Right ventricle myocardium superior (tissue), 1 donor: ENCODE data around the gene COPZ2. TPM values are rescaled to one million over a fixed set of nuclear protein-coding genes. Genes with fewer than 3 reads are reported as not detected.
"Not testable (repeated sequence)": the region's sequence is repeated elsewhere in the genome, so short reads cannot be mapped to it uniquely, and the experiment has no call there.

Experiments
- ATAC-seq: fragments of 200-7000 bp; cut with Tn5 transposase; one replicate; pipeline ENCODE4 v1.9.1; 2020; ENCODE audit warnings: mild to moderate bottlenecking; ENCODE audit not compliant: poor library complexity
- DNase-seq: peaks from one replicate; pipeline ENCODE4 v3.0.0-alpha.2; 2020
- intact Hi-C: fragments of 100-400 bp; cut with DNase I; formaldehyde crosslinking; loops from one replicate; pipeline ENCODE4 v1.11.2; 2022
- long read RNA-seq: library from polyadenylated mRNA; unstranded; transcript quantifications from one replicate; pipeline ENCODE4 v2.0.0, GENCODE V29; 2021
- total RNA-seq: library from RNA; stranded (reverse); fragmentation: NEBNext Ultra II Directional; extraction: Animal tissue kit (Norgen Biotek cat#: 25700); gene quantifications from one replicate; pipeline ENCODE4 v1.2.1, GENCODE V29; 2021
- donor health status: DM: no; HTN: yes; CAD: no; lungs with severe emphysema.

Gene COPZ2, protein sequence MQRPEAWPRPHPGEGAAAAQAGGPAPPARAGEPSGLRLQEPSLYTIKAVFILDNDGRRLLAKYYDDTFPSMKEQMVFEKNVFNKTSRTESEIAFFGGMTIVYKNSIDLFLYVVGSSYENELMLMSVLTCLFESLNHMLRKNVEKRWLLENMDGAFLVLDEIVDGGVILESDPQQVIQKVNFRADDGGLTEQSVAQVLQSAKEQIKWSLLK
- total RNA-seq = 49.2 TPM
- long read RNA-seq, transcript COPZ2-210 (9 exons, 895 nt) = major isoform, 18 of 45 reads
- long read RNA-seq, partial matches to known transcripts = 12 of 45 reads
- long read RNA-seq, other reads (novel, unspliced or antisense) = 15 of 45 reads

GRCh38 chr17:48037036-48037837, at the start of gene COPZ2:
Gene COPZ2, minus strand, starts transcription at chr17:48037797. Its CDS starts 20 bp downstream, at chr17:48037777.
- ATAC-seq = peak; percentile 94
- peak; percentile 84 for DNase-seq
- intact Hi-C loops = no loop called here

DNA sequence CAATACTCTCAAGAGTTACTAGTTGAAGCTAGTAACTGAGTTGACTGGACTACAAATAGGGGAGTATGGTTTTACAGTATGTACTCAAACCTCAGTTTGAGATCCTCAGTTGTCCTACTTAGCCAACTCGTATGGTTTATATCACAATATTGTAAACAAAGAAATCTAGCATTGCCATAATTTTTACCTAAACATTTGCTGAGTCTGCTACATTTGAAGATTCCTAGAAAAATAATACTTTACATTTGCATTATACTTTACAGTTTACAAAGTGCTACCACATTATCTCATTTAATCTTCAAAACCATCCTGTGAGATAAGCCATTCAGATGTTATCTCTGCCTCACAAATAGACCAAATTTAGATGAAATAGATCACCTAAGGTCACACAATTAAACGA, 47.3 kb upstream of the COPZ2 start:
- intact Hi-C loops = loop anchor here (5.0 kb wide), 1 partner anchor 42 kb away; no protein-coding TSS in a partner anchor
- no peak for DNase-seq
- no peak for ATAC-seq

GRCh38 chr17:48081858-48082257, 44.3 kb upstream of the COPZ2 start:
- intact Hi-C loops = no loop called here
- ATAC-seq (no peak), DNase-seq (no peak)

DNA sequence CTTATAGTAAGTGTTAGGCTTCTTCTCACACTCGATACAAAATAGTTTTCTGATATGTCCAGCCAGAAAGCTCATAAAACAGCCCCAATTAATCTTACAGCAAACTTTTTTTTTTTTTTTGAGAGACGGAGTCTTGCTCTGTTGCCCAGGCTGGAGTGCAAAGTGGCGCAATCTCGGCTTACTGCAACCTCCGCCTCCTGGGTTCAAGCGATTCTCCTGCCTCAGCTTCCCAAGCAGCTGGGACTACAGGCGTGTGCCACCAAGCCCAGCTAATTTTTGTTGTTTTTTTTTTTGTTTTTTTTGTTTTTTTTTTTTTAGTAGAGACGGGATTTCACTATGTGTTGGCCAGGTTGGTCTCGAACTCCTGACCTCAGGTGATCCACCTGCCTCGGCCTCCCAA, 39.6 kb upstream of the COPZ2 start:
- ATAC-seq, intact Hi-C loops, DNase-seq: not testable (repeated sequence)

GRCh38 chr17:48074322-48075081, 36.9 kb upstream of the COPZ2 start:
- ATAC-seq (peak; percentile 86), DNase-seq (peak; percentile 76)
- intact Hi-C loops = loop anchor here (2.0 kb wide), 1 partner anchor 48 kb away; no protein-coding TSS in a partner anchor

DNA sequence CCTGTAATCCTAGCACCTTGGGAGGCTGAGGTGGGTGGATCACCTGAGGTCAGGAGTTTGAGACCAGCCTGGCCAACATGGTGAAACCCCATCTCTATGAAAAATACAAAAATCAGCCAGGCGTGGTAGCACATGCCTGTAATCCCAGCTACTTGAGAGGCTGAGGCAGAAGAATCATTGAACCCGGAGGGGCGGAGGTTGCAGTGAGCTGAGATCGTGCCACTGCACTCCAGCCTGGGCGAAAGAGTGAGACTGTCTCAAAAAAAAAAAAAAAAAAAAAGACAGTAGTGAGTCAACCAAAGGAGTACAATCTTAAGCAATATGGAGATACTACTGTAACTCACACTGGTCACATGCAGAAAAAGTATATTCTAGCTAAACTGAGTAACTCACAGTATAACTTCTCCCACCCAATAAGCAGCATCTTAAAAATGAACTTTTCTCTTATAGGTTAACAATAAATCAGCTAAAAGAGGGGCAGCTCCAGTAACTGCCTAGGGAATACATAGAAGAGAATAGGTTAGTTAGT, 36.0 kb upstream of the COPZ2 start:
- intact Hi-C loops = loop anchor here (2.0 kb wide), 1 partner anchor 47 kb away; no protein-coding TSS in a partner anchor
- not testable (repeated sequence) for DNase-seq, ATAC-seq

- ATAC-seq, DNase-seq, intact Hi-C loops: not testable (repeated sequence)
Measured at GRCh38 chr17:48072811-48073210, 35.2 kb upstream of the COPZ2 start.

- no peak for DNase-seq
- intact Hi-C loops = no loop called here
- no peak for ATAC-seq
Measured at GRCh38 chr17:48071654-48072053, 34.1 kb upstream of the COPZ2 start.

GRCh38 chr17:48070195-48070594, 32.6 kb upstream of the COPZ2 start:
- intact Hi-C loops = no loop called here
- DNase-seq (no peak), ATAC-seq (no peak)

DNA sequence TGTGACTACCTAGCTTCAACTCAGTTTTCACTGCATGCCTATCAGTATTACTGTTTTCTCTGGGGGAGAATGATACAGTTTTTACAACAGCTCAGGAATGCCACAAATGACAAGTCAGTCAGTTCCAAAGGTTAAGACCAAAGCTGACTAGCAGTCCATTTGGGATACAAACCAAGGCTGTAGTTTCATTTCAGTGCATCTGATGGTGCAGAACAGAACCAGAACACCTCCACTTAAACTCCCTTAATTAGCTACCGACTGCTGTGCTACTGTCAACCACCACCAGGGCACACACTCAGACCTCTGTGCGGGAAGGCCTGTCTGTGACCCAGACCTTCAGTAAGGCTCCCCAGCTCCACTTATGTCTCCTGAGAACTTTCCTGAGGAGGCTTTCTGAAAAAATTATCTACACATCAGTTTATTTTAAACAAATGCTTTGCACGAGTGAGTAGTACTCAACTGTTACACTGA, 30.9 kb upstream of the COPZ2 start:
- ATAC-seq (no peak), DNase-seq (no peak)
- intact Hi-C loops = no loop called here

DNA sequence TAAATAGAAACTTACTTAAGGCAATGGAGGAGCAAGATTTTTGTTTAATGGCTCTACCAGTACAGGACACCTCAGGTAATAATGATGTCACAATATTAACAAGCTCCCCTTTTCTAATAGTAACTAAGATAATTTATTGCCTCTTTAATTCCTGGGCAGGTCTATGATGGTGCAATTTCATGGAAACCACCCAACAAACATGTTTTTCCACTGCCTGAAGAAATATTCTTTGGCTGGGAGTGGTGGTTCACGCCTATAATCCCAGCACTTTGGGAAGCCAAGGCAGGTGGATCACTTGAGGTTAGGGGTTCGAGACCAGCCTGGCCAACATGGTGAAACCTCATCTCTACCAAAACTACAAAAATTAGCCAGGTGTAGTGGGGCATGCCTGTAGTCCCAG, 30.2 kb upstream of the COPZ2 start:
- ATAC-seq, DNase-seq, intact Hi-C loops: not testable (repeated sequence)

GRCh38 chr17:48067245-48067644, 29.6 kb upstream of the COPZ2 start:
- ATAC-seq (no peak), DNase-seq (no peak)
- intact Hi-C loops = no loop called here

DNA sequence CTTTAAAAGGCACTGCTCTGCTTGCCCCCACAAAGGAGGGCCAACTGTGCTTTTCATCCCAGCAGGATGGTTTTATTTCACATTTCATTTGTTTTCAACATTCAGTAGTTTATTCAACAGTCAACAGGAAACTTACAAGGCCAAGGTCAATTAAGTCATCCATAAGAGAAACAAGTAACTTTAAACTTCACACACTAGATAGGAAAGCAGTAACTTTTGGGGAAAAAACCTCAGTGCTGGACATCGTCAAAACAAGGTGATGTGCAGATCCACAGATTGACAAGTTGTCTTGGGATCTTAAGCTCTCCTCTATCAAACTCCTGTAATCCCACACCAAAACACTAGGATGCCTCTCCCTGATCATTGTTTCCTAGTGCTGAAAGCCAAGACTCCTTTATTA, 29.1 kb upstream of the COPZ2 start:
- intact Hi-C loops = no loop called here
- DNase-seq = no peak
- no peak for ATAC-seq

GRCh38 chr17:48066192-48066591, 28.6 kb upstream of the COPZ2 start:
- intact Hi-C loops = no loop called here
- no peak for DNase-seq
- no peak for ATAC-seq

GRCh38 chr17:48064638-48065037, 27.0 kb upstream of the COPZ2 start:
- DNase-seq (no peak), ATAC-seq (peak; percentile 8)
- intact Hi-C loops = no loop called here

DNA sequence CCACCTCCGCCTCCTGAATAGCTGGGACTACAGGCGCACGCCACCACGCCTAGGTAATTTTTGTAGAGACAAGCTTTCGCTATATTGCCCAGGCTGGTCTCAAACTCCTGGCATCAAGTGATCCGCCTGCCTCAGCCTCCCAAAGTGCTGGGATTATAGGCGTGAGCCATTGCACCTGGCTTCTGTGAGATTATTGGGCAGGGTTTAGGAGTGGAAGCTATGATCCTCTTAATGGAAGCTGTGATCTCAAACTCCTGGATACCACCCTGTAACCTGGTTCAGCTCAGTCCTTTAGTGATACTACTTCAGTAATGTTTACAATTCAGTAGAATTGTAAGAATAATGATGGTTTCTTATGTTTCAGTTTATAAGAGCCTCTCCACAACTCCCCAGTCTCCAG, 24.7 kb upstream of the COPZ2 start:
- intact Hi-C loops = no loop called here
- DNase-seq (no peak), ATAC-seq (no peak)

- intact Hi-C loops = no loop called here
- ATAC-seq (no peak), DNase-seq (no peak)
Measured at GRCh38 chr17:48060249-48060648, 22.7 kb upstream of the COPZ2 start.

DNA sequence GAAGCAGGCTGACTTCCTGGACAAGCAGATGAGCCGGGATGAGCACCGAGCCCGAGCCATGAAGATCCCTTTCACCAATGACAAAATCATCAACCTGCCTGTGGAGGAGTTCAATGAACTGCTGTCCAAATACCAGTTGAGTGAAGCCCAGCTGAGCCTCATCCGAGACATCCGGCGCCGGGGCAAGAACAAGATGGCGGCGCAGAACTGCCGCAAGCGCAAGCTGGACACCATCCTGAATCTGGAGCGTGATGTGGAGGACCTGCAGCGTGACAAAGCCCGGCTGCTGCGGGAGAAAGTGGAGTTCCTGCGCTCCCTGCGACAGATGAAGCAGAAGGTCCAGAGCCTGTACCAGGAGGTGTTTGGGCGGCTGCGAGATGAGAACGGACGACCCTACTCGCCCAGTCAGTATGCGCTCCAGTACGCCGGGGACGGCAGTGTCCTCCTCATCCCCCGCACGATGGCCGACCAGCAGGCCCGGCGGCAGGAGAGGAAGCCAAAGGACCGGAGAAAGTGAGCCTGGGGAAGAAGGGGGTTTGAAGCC, 21.6 kb upstream of the COPZ2 start:
- ATAC-seq = no peak

More for the DNA sequence above, 21.6 kb upstream of the COPZ2 start:
- intact Hi-C loops = no loop called here
- DNase-seq = no peak
